OCI-LY1 (cell line): ENCODE results near the gene NPTX1.

Experiments used
- H2AFZ ChIP-seq: fragments of 200-600 bp; sonication (generic), shearing (Covaris generic); 2 replicates; pipeline ENCODE4 v1.6.0; 2014; ENCODE audit warnings: antibody characterized with exemption, mild to moderate bottlenecking, low read length
- H3F3A ChIP-seq: fragments of 200-600 bp; sonication (generic), shearing (Covaris generic); 2 replicates; pipeline ENCODE4 v1.6.0; 2014; ENCODE audit warnings: mild to moderate bottlenecking, antibody characterized with exemption, low read length, moderate library complexity; ENCODE audit not compliant: insufficient read depth
- H3K27ac ChIP-seq: fragments of 200-600 bp; sonication (generic); 2 replicates; pipeline ENCODE4 v1.5.1; 2014; ENCODE audit warnings: low read length, mixed run types, mild to moderate bottlenecking, low read depth; ENCODE audit not compliant: poor library complexity, severe bottlenecking
- H3K27me3 ChIP-seq: fragments of 200-600 bp; sonication (generic); 2 replicates; pipeline ENCODE4 v1.6.0; 2014; ENCODE audit warnings: antibody characterized with exemption, mild to moderate bottlenecking, low read length, moderate library complexity; ENCODE audit not compliant: insufficient read depth
- H3K36me3 ChIP-seq: fragments of 200-600 bp; sonication (generic); 2 replicates; pipeline ENCODE4 v1.6.1; 2014; ENCODE audit warnings: mild to moderate bottlenecking, antibody characterized with exemption, low read length, moderate library complexity, mixed read lengths; ENCODE audit not compliant: insufficient read depth
- H3K4me1 ChIP-seq: fragments of 200-600 bp; sonication (generic); 2 replicates; pipeline ENCODE4 v1.5.1; 2014; ENCODE audit warnings: mild to moderate bottlenecking, low read length, moderate library complexity; ENCODE audit not compliant: insufficient read depth, severe bottlenecking
- H3K4me2 ChIP-seq: fragments of 200-600 bp; sonication (generic), shearing (Covaris generic); 2 replicates; pipeline ENCODE4 v1.6.1; 2014; ENCODE audit warnings: low read length
- H3K4me3 ChIP-seq: fragments of 200-600 bp; sonication (generic); 2 replicates; pipeline ENCODE4 v1.5.1; 2014; ENCODE audit warnings: low read length, low read depth, mild to moderate bottlenecking, mixed read lengths; ENCODE audit not compliant: poor library complexity, severe bottlenecking
- H3K79me2 ChIP-seq: fragments of 200-600 bp; shearing (Covaris generic); 2 replicates; pipeline ENCODE4 v1.6.1; 2016; ENCODE audit warnings: mixed run types, low read length, mixed read lengths; ENCODE audit not compliant: insufficient read depth
- H3K9ac ChIP-seq: fragments of 200-600 bp; sonication (generic), shearing (Covaris generic); 2 replicates; pipeline ENCODE4 v1.6.1; 2014; ENCODE audit warnings: mild to moderate bottlenecking, low read length, mixed read lengths
- H3K9me2 ChIP-seq: fragments of 200-600 bp; sonication (generic), shearing (Covaris generic); 2 replicates; pipeline ENCODE4 v1.6.1; 2014; ENCODE audit warnings: low read depth, mild to moderate bottlenecking, low read length, mixed read lengths
- H3K9me3 ChIP-seq: fragments of 200-600 bp; shearing (Covaris generic); 2 replicates; pipeline ENCODE4 v1.6.1; 2014; ENCODE audit warnings: low read length, mixed read lengths
- H4K20me1 ChIP-seq: fragments of 200-600 bp; sonication (generic), shearing (Covaris generic); 2 replicates; pipeline ENCODE4 v1.6.0; 2016; ENCODE audit warnings: mild to moderate bottlenecking, low read length; ENCODE audit not compliant: insufficient read depth
- EZH2 ChIP-seq: fragments of 200-600 bp; sonication (generic), shearing (Covaris generic); IDR thresholded peaks from 2 replicates; pipeline ENCODE4 v1.8.0; 2017; ENCODE audit warnings: borderline replicate concordance, mixed run types, mild to moderate bottlenecking, antibody characterized with exemption, low read length, moderate library complexity, mixed read lengths
- TF ChIP-seq, protein P1 (sequence below): fragments of 200-600 bp; sonication (generic), shearing (Covaris generic); IDR thresholded peaks from 2 replicates; pipeline ENCODE4 v1.5.1; 2017; ENCODE audit warnings: mild to moderate bottlenecking, antibody characterized with exemption, low read length, moderate library complexity, mixed read lengths

The NPTX1 gene, protein sequence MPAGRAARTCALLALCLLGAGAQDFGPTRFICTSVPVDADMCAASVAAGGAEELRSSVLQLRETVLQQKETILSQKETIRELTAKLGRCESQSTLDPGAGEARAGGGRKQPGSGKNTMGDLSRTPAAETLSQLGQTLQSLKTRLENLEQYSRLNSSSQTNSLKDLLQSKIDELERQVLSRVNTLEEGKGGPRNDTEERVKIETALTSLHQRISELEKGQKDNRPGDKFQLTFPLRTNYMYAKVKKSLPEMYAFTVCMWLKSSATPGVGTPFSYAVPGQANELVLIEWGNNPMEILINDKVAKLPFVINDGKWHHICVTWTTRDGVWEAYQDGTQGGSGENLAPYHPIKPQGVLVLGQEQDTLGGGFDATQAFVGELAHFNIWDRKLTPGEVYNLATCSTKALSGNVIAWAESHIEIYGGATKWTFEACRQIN

DNA sequence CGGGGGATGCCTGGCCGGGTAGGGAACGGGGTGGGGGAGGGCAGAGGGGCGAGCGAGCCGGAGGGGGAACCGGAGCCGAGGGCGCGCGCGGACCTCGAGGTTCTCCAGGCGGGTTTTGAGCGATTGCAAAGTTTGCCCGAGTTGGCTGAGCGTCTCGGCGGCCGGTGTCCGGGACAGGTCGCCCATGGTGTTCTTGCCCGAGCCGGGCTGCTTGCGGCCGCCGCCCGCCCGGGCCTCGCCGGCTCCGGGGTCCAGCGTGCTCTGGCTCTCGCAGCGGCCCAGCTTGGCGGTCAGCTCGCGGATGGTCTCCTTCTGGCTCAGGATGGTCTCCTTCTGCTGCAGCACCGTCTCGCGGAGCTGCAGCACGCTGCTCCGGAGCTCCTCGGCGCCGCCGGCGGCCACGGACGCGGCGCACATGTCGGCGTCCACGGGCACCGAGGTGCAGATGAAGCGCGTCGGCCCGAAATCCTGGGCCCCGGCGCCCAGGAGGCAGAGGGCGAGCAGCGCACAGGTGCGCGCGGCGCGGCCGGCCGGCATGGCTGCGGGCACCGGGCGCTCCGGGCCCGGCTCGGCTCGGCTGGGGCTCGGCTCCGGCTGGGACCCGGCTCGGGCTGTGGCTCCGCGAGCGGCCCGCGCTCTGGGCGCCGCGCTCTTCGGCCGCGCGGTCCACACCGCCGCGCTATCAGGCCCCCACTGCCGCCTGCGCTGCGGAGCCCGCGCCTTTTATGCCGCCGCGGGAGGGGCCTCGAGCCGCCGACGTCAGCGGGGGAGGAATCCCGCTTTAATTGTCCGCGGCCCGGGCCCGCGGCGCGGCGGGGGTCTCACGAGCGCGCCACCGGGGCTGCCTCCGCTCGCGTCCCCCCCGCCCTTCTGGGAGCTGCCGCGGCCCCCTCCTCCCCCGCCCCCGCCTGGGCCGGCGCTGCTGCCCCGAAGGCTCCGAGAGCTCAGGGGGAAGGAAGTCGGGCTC lies at the start of gene NPTX1:
Gene NPTX1, minus strand, starts transcription at position 698 of the 967 bp plus-strand sequence. Its CDS starts 161 bp downstream, at position 537.
- no peak within 1 kb of the TSS for H2AFZ ChIP-seq
- peak within 1 kb of the TSS; percentile 88 for H3K4me2 ChIP-seq
- peak within 1 kb of the TSS; percentile 56 for H3K4me3 ChIP-seq

DNA sequence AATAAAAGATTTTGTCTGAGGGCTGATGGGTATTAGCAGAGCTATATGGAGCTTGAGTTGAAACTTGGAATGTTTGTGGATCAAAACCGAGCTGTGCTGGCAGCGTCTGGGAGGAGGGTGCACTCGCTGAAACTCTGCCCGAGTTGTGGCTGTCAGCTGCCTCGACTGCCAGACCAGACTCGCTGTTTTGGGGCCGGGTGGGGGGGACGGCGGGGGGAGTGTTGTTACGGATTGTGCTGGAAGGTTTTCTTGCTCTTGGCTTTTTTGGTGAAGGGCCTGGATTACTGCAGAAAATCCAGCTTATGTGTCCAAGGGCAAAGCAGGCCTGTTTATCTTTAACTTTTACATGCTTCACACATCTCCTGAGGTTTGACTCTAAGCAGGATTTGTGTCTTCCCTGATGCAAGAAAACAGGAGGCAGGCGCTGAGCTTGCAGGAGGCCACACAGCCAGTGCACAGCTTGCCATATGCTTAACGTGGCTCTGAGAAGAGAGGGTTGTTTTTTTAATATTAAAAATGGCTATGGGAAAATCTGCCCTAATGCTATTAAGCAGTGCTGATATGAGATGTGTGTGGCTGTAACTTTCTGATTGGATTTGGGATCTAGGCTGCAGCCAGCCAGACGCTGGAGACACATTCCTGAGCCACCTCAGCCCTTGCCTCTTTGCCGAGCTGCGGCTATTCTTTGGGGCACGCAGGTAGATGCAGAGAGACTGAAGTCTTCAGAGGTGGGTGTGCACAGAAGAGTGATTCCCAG lies 47.7 kb upstream of the NPTX1 start:
- H3K4me1 ChIP-seq, result no peaks in the 10 kb centered on the region
- no peak overlapping the region for H3K27ac ChIP-seq
- H4K20me1 ChIP-seq, result no peaks in the 10 kb centered on the region
- no peak overlapping the region for H3K4me2 ChIP-seq
- no peak overlapping the region for H3K4me3 ChIP-seq
- no peaks in the 10 kb centered on the region for H3K9me2 ChIP-seq
- no peaks in the 10 kb centered on the region for H3K36me3 ChIP-seq
- no peaks in the 10 kb centered on the region for H3K9me3 ChIP-seq
- no peak for TF ChIP-seq EZH2
- TF ChIP-seq, protein P1, sequence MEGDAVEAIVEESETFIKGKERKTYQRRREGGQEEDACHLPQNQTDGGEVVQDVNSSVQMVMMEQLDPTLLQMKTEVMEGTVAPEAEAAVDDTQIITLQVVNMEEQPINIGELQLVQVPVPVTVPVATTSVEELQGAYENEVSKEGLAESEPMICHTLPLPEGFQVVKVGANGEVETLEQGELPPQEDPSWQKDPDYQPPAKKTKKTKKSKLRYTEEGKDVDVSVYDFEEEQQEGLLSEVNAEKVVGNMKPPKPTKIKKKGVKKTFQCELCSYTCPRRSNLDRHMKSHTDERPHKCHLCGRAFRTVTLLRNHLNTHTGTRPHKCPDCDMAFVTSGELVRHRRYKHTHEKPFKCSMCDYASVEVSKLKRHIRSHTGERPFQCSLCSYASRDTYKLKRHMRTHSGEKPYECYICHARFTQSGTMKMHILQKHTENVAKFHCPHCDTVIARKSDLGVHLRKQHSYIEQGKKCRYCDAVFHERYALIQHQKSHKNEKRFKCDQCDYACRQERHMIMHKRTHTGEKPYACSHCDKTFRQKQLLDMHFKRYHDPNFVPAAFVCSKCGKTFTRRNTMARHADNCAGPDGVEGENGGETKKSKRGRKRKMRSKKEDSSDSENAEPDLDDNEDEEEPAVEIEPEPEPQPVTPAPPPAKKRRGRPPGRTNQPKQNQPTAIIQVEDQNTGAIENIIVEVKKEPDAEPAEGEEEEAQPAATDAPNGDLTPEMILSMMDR, result no peak
- H3K9ac ChIP-seq, result no peak overlapping the region
- H3F3A ChIP-seq, result no peaks in the 10 kb centered on the region
- no peak overlapping the region for H2AFZ ChIP-seq
- H3K79me2 ChIP-seq, result no peaks in the 10 kb centered on the region
- peaks cover 29% of the 10 kb centered on the region for H3K27me3 ChIP-seq

More for the DNA sequence above, at the start of gene NPTX1:
- no peaks in the 10 kb centered on the region for H3K9me2 ChIP-seq
- no peaks in the 10 kb centered on the region for H3K9me3 ChIP-seq
- peaks cover 25% of the 10 kb centered on the region for H3K4me1 ChIP-seq
- no peak for TF ChIP-seq EZH2
- TF ChIP-seq, protein P1, result no peak
- no peaks in the 10 kb centered on the region for H3F3A ChIP-seq
- peak within 1 kb of the TSS; percentile 55; the same call in 1 of the 2 replicates for H3K9ac ChIP-seq
- H3K27ac ChIP-seq, result no peak within 1 kb of the TSS
- no peaks in the 10 kb centered on the region for H4K20me1 ChIP-seq
- peaks cover 5% of the 10 kb centered on the region; the same call in 1 of the 2 replicates for H3K27me3 ChIP-seq
- H3K79me2 ChIP-seq, result no peaks in the 10 kb centered on the region
- no peaks in the 10 kb centered on the region for H3K36me3 ChIP-seq
